Endothelial cell of umbilical vein (primary cell): ENCODE results near the gene CDC14B.

Source experiments
- CTCF ChIP-seq, 2 donors: IDR thresholded peaks; 1 replicate in 1 of 2; 2 replicates in 1 of 2; pipeline ENCODE4 v1.5.1; 2011; ENCODE audit warnings: low read length in 2 of 2, mild to moderate bottlenecking in 2 of 2, moderate library complexity in 2 of 2, control low read depth in 1 of 2, inconsistent platforms in 1 of 2, low read depth in 1 of 2; ENCODE audit not compliant: insufficient read depth in 1 of 2; ENCODE audit errors: extremely low read depth in 1 of 2
- MAX ChIP-seq: IDR thresholded peaks from 2 replicates; pipeline ENCODE4 v1.6.1; 2011; ENCODE audit not compliant: insufficient read depth, insufficient read length
- MYC ChIP-seq: IDR thresholded peaks from one replicate; pipeline ENCODE4 v1.6.1; 2011; ENCODE audit warnings: mild to moderate bottlenecking, low read depth, low read length

- TF ChIP-seq MAX (no peak), MYC (no peak), CTCF (IDR thresholded peaks at IDR 0.05; ENCODE audit: extremely low read depth in 1 of 2, insufficient read depth in 1 of 2, low read depth in 1 of 2, low read length in 2 of 2) (no peak)
Observed at GRCh38 chr9:96501633-96502538, 117.8 kb downstream of the CDC14B start.
